Muscle of leg (tissue), 11 donors: ENCODE data around the gene PPP1R12B. TPM values are rescaled to one million over a fixed set of nuclear protein-coding genes. Genes with fewer than 3 reads are reported as not detected.
"Not testable (repeated sequence)": the region's sequence is repeated elsewhere in the genome, so short reads cannot be mapped to it uniquely, and the experiment has no call there.

Experiments used
- DNase-seq: peaks from one replicate; pipeline ENCODE4 v3.0.0; 2013
- H3K27ac ChIP-seq: one replicate; pipeline ENCODE4 v1.5.1; 2013; ENCODE audit warnings: mild to moderate bottlenecking, low read length, control low read depth
- H3K27me3 ChIP-seq: one replicate; pipeline ENCODE4 v1.6.1; 2013; ENCODE audit warnings: low read length; ENCODE audit not compliant: control insufficient read depth, insufficient read depth
- H3K36me3 ChIP-seq: one replicate; pipeline ENCODE4 v1.6.1; 2013; ENCODE audit warnings: low read length; ENCODE audit not compliant: control insufficient read depth, insufficient read depth
- H3K4me1 ChIP-seq: one replicate; pipeline ENCODE4 v1.6.1; 2013; ENCODE audit warnings: low read length; ENCODE audit not compliant: control insufficient read depth, insufficient read depth
- H3K4me3 ChIP-seq: one replicate; pipeline ENCODE4 v1.5.1; 2013; ENCODE audit warnings: low read length, control low read depth
- H3K9me3 ChIP-seq: replicated peaks from 2 replicates; pipeline ENCODE4 v1.6.1; 2013; ENCODE audit warnings: low read depth, low read length; ENCODE audit not compliant: control insufficient read depth
- WGBS: methylation state at CpG from one replicate; pipeline ENCODE4 v1.1.5; 2013; ENCODE audit warnings: missing lambda C conversion rate; ENCODE audit not compliant: insufficient coverage; 5-methylcytosine and 5-hydroxymethylcytosine counted together
- polyA plus RNA-seq, 8 donors: library from polyadenylated mRNA; unstranded; fragments of 120-200 nt; gene quantifications; one replicate each; pipeline versions ENCODE4 v1.2.1 to v1.2.3, GENCODE V29; 2013; ENCODE audit warnings: inconsistent platforms in 1 of 8, low replicate concordance in 1 of 8; ENCODE audit not compliant: insufficient read length in 8 of 8, insufficient read depth in 1 of 8
- total RNA-seq: library from RNA; stranded (reverse); fragments of 120-200 nt; gene quantifications from one replicate; pipeline ENCODE4 v1.2.4, GENCODE V29; 2013

Gene PPP1R12B
- total and polyA plus RNA-seq, 9 donors, result 49.8 to 81.8 (median 71.6) TPM

GRCh38 chr1:202593845-202594244 lies 245.3 kb downstream of the PPP1R12B start:
- H3K27ac ChIP-seq, result peak overlapping the region; percentile 47
- peaks cover 27% of the 10 kb centered on the region for H3K36me3 ChIP-seq
- peaks cover 51% of the 10 kb centered on the region for H3K4me1 ChIP-seq
- DNase-seq, result peak; percentile 34
- no peaks in the 10 kb centered on the region for H3K9me3 ChIP-seq
- no peak overlapping the region for H3K4me3 ChIP-seq
- peaks cover 2% of the 10 kb centered on the region for H3K27me3 ChIP-seq
- WGBS, result 65% methylated on average over 4 of the region's 4 CpGs

GRCh38 chr1:202596638-202597037 lies 248.1 kb downstream of the PPP1R12B start:
- H3K27ac ChIP-seq, result no peak overlapping the region
- H3K4me1 ChIP-seq, result peaks cover 30% of the 10 kb centered on the region
- no peak overlapping the region for H3K4me3 ChIP-seq
- peaks cover 2% of the 10 kb centered on the region for H3K27me3 ChIP-seq
- peaks cover 35% of the 10 kb centered on the region for H3K36me3 ChIP-seq
- 100% methylated on average over 11 of the region's 13 CpGs for WGBS
- no peak for DNase-seq
- H3K9me3 ChIP-seq, result no peaks in the 10 kb centered on the region

- Histone ChIP-seq H3K36me3 (peaks cover 33% of the 10 kb centered on the region), H3K27ac (no peak overlapping the region), H3K4me3 (no peak overlapping the region), H3K27me3 (peaks cover 2% of the 10 kb centered on the region), H3K9me3 (no peaks in the 10 kb centered on the region), H3K4me1 (peaks cover 25% of the 10 kb centered on the region)
- DNase-seq, result no peak
- WGBS, result 80% methylated on average over 3 of the region's 3 CpGs
Observed at GRCh38 chr1:202597090-202597761, 248.7 kb downstream of the PPP1R12B start.

GRCh38 chr1:202599669-202600431 lies 251.4 kb downstream of the PPP1R12B start:
- H3K4me3 ChIP-seq, result no peak overlapping the region
- H3K27me3 ChIP-seq, result peaks cover 2% of the 10 kb centered on the region
- peaks cover 30% of the 10 kb centered on the region for H3K36me3 ChIP-seq
- H3K4me1 ChIP-seq, result peaks cover 5% of the 10 kb centered on the region
- WGBS, result 44% methylated on average over 14 of the region's 16 CpGs
- H3K27ac ChIP-seq, result no peak overlapping the region
- no peaks in the 10 kb centered on the region for H3K9me3 ChIP-seq
- peak; percentile 79 for DNase-seq

GRCh38 chr1:202600432-202601041 lies 252.0 kb downstream of the PPP1R12B start:
- 70% methylated on average over 4 of the region's 10 CpGs for WGBS
- no peak for DNase-seq
- Histone ChIP-seq H3K4me1 (peaks cover 5% of the 10 kb centered on the region), H3K36me3 (peaks cover 30% of the 10 kb centered on the region), H3K27ac (no peak overlapping the region), H3K4me3 (no peak overlapping the region), H3K9me3 (no peaks in the 10 kb centered on the region), H3K27me3 (peaks cover 2% of the 10 kb centered on the region)

GRCh38 chr1:202603435-202603834 lies 254.9 kb downstream of the PPP1R12B start:
- Histone ChIP-seq H3K9me3 (no peaks in the 10 kb centered on the region), H3K27me3 (no peaks in the 10 kb centered on the region), H3K4me1 (peaks cover 5% of the 10 kb centered on the region), H3K27ac (no peak overlapping the region), H3K36me3 (peaks cover 27% of the 10 kb centered on the region), H3K4me3 (no peak overlapping the region)
- WGBS, result no CpG with 5 or more reads among the region's 2 CpGs
- no peak for DNase-seq

- Histone ChIP-seq H3K27me3 (no peaks in the 10 kb centered on the region), H3K4me1 (no peaks in the 10 kb centered on the region), H3K9me3 (no peaks in the 10 kb centered on the region), H3K36me3 (peaks cover 22% of the 10 kb centered on the region), H3K4me3 (no peak overlapping the region), H3K27ac (no peak overlapping the region)
- no CpG with 5 or more reads among the region's 5 CpGs for WGBS
- no peak for DNase-seq
Observed at GRCh38 chr1:202605515-202605914, 257.0 kb downstream of the PPP1R12B start.

- not testable (repeated sequence) for H3K27me3 ChIP-seq, H3K4me3 ChIP-seq, H3K9me3 ChIP-seq, H3K27ac ChIP-seq, H3K36me3 ChIP-seq, DNase-seq
- no CpG with 5 or more reads among the region's 3 CpGs for whole genome bisulfite sequencing
- peaks cover 26% of the 10 kb centered on the region for H3K4me1 ChIP-seq
Observed at GRCh38 chr1:202612036-202612435, 263.5 kb downstream of the PPP1R12B start.

- no CpG with 5 or more reads among the region's 4 CpGs for WGBS
- Histone ChIP-seq H3K4me3 (no peak overlapping the region), H3K27ac (no peak overlapping the region), H3K4me1 (peaks cover 29% of the 10 kb centered on the region), H3K36me3 (no peaks in the 10 kb centered on the region), H3K9me3 (no peaks in the 10 kb centered on the region), H3K27me3 (no peaks in the 10 kb centered on the region)
- DNase-seq, result no peak
Observed at GRCh38 chr1:202613571-202613970, 265.1 kb downstream of the PPP1R12B start.
